A673 (cell line): ENCODE results near the gene GLRX3. TPM values are rescaled to one million over a fixed set of nuclear protein-coding genes. Genes with fewer than 3 reads are reported as not detected.
A peak's percentile ranks its signal among the peaks of the same experiment; 100 is the strongest.

Experiments used
- BruUV-seq: library from RNA; stranded (reverse); fragments of 400-500 nt; replicated peaks from 2 replicates; lab custom pipeline; 2021; lab: Mats Ljungman, UMichigan
- CTCF ChIA-PET: fragments of 300-600 bp; sonication (Branson Sonifier 250); formaldehyde crosslinking; loops from one replicate; lab custom pipeline; 2022; ENCODE audit warnings: antibody characterized with exemption; lab: Charles Lee
- POLR2A ChIA-PET: fragments of 300-600 bp; sonication (Branson Sonifier 250); formaldehyde crosslinking; loops from one replicate; lab custom pipeline; 2022; ENCODE audit warnings: antibody characterized with exemption; ENCODE audit not compliant: low non-redundant PET; lab: Charles Lee
- DNase-seq: peaks from one replicate; pipeline ENCODE4 v3.0.0-alpha.2; 2015; ENCODE audit warnings: low spot score
- H3K27ac ChIP-seq: fragments of 200-600 bp; sonication (generic); 2 replicates; pipeline ENCODE4 v1.5.1; 2016; ENCODE audit warnings: mixed run types, low read depth, mild to moderate bottlenecking, mixed read lengths, antibody characterized with exemption, low read length; ENCODE audit not compliant: poor library complexity, severe bottlenecking
- H3K27me3 ChIP-seq: fragments of 200-600 bp; sonication (generic); replicated peaks from 2 replicates; pipeline ENCODE4 v1.6.1; 2017; ENCODE audit warnings: mixed run types, low read depth, mild to moderate bottlenecking, mixed read lengths, antibody characterized with exemption, low read length; ENCODE audit not compliant: insufficient read depth, poor library complexity
- H3K36me3 ChIP-seq: fragments of 200-600 bp; sonication (generic); 2 replicates; pipeline ENCODE4 v1.6.1; 2016; ENCODE audit warnings: mixed run types, mild to moderate bottlenecking, mixed read lengths, antibody characterized with exemption, low read length; ENCODE audit not compliant: insufficient read depth, poor library complexity, severe bottlenecking
- H3K4me1 ChIP-seq: fragments of 200-600 bp; sonication (generic); 2 replicates; pipeline ENCODE4 v1.6.1; 2017; ENCODE audit warnings: mixed run types, mild to moderate bottlenecking, mixed read lengths, antibody characterized with exemption, low read length; ENCODE audit not compliant: insufficient read depth, poor library complexity, severe bottlenecking
- H3K4me3 ChIP-seq: fragments of 200-600 bp; sonication (generic); 2 replicates; pipeline ENCODE4 v1.5.1; 2016; ENCODE audit warnings: low read depth, mixed run types, mild to moderate bottlenecking, mixed read lengths, low read length; ENCODE audit not compliant: poor library complexity, severe bottlenecking
- H3K9me3 ChIP-seq: fragments of 200-600 bp; sonication (generic); 2 replicates; pipeline ENCODE4 v1.6.1; 2016; ENCODE audit warnings: mixed run types, low read depth, mild to moderate bottlenecking, mixed read lengths, antibody characterized with exemption, low read length; ENCODE audit not compliant: poor library complexity, severe bottlenecking
- EZH2 ChIP-seq: fragments of 200-600 bp; sonication (generic); IDR thresholded peaks from 2 replicates; pipeline ENCODE4 v1.6.1; 2017; ENCODE audit warnings: borderline replicate concordance, low read depth, mild to moderate bottlenecking, mixed read lengths, antibody characterized with exemption, low read length; ENCODE audit not compliant: poor library complexity, severe bottlenecking
- intact Hi-C: fragments of 100-400 bp; cut with micrococcal nuclease; formaldehyde crosslinking; loops from one replicate; pipeline ENCODE4 v1.10.0; 2022; ENCODE audit not compliant: unreplicated experiment
- total RNA-seq: library from RNA; stranded (reverse); gene quantifications from 2 replicates; pipeline ENCODE4 v1.2.3, GENCODE V29; 2021
- TF ChIP-seq, protein P1 (sequence below): fragments of 300-800, 200-600 bp; sonication (generic); conservative IDR thresholded peaks from 2 replicates; pipeline ENCODE4 v1.5.1; 2017; ENCODE audit warnings: low read depth, mild to moderate bottlenecking, antibody characterized with exemption, low read length, moderate library complexity, mixed read lengths

Gene GLRX3
- total RNA-seq, 1 experiment from 2014 or later: 197 TPM

DNA sequence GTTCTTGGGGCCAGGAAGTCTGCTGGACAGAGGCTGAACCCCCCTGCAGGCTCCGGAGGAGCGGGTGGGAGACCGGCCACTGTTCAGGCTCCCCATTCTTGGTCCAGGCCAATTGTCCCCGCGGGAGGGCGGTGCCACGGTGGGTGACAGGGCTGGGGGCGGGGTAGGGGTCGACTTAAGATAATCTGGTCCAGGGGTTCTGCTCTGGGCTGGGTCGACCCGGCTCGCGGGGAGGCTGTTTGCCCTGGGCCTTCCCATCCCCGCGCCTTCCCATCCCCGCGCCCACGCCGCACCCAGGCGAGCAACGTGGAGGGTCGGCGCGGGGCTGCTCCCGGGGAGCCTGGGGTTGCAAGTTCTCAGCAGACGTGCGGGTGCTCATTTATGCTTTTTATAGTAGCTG lies 7.3 kb upstream of the GLRX3 start:
- Histone ChIP-seq H3K4me1 (peaks cover 11% of the 10 kb centered on the region), H3K27me3 (no peaks in the 10 kb centered on the region), H3K36me3 (no peaks in the 10 kb centered on the region), H3K4me3 (no peak overlapping the region), H3K9me3 (no peaks in the 10 kb centered on the region), H3K27ac (no peak overlapping the region)
- POLR2A ChIA-PET: no interaction called here
- CTCF ChIA-PET: no interaction called here
- no peak for DNase-seq
- no TSS peak for BruUV-seq
- intact Hi-C loops: loop anchor here (10.0 kb wide), 1 partner anchor 154 kb away; no protein-coding TSS in a partner anchor
- TF ChIP-seq, protein P1, sequence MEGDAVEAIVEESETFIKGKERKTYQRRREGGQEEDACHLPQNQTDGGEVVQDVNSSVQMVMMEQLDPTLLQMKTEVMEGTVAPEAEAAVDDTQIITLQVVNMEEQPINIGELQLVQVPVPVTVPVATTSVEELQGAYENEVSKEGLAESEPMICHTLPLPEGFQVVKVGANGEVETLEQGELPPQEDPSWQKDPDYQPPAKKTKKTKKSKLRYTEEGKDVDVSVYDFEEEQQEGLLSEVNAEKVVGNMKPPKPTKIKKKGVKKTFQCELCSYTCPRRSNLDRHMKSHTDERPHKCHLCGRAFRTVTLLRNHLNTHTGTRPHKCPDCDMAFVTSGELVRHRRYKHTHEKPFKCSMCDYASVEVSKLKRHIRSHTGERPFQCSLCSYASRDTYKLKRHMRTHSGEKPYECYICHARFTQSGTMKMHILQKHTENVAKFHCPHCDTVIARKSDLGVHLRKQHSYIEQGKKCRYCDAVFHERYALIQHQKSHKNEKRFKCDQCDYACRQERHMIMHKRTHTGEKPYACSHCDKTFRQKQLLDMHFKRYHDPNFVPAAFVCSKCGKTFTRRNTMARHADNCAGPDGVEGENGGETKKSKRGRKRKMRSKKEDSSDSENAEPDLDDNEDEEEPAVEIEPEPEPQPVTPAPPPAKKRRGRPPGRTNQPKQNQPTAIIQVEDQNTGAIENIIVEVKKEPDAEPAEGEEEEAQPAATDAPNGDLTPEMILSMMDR: no peak
- no peak for TF ChIP-seq EZH2

DNA sequence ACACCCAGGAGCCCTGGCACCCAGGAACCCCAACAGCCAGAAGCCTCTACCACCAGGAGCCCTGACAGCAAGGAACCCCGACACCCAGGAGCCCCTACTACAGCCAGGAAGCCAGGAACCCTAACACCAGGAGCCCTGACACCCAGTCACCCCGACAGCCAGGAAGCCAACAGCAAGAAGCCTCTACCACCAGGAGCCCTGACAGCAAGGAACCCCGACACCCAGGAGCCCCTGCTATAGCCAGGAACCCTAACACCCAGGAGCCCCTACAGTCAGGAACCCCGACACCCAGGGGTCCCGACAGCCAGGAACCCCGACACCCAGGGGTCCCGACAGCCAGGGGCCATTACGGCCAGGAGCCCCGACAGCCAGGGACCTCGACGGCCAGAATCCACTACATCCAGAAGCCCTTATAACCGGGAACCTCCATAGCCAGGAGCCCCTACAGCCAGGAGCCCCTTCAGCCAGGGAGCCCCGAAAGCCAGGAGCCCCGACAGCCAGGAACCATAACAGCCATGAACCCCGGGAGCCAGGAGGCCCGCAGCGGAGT lies 440 bp upstream of the GLRX3 start:
- peaks cover 12% of the 10 kb centered on the region for H3K4me1 ChIP-seq
- CTCF ChIA-PET: interaction anchor here (1.0 kb wide), 1 partner anchor 25 kb away, joined by 3 read pairs; the partner anchor contains the start of gene C10orf143
- peaks cover 5% of the 10 kb centered on the region for H3K36me3 ChIP-seq
- H3K9me3 ChIP-seq: no peaks in the 10 kb centered on the region
- no peak for DNase-seq
- no TSS peak for BruUV-seq
- H3K27ac ChIP-seq: peak overlapping the region; percentile 92
- no peaks in the 10 kb centered on the region for H3K27me3 ChIP-seq
- intact Hi-C loops: loop anchor here (1.0 kb wide), 1 partner anchor 24 kb away; no protein-coding TSS in a partner anchor
- peak overlapping the region; percentile 99 for H3K4me3 ChIP-seq
- POLR2A ChIA-PET: no interaction called here
- TF ChIP-seq, protein P1: no peak
- no peak for TF ChIP-seq EZH2

DNA sequence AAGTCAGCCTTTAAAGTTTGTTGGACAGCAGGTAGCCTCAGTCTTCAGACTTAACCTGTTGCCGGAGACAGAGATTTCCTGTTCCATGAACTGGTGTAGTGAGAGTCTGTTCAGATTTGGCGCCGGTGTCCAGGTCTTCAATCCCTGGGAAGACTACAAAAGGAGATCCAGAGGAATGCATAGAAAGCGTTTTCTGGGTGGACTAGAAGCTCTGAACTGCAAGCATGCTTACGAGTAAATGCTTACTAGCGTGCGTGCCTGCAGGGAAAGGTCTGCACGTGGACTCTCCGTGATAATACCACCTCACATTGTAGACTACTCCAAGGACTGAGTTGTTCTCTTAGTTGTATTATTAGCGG lies 878 bp downstream of the GLRX3 start:
- H3K27ac ChIP-seq: peak overlapping the region; percentile 92
- no peaks in the 10 kb centered on the region for H3K27me3 ChIP-seq
- no peak for DNase-seq
- no peaks in the 10 kb centered on the region for H3K9me3 ChIP-seq
- intact Hi-C loops: no loop called here
- peak overlapping the region; percentile 99 for H3K4me3 ChIP-seq
- TF ChIP-seq, protein P1: no peak
- no peak for TF ChIP-seq EZH2
- H3K36me3 ChIP-seq: peaks cover 5% of the 10 kb centered on the region
- BruUV-seq: no TSS peak
- peaks cover 20% of the 10 kb centered on the region for H3K4me1 ChIP-seq
- ChIA-PET CTCF (interaction anchor here (0.8 kb wide), 1 partner anchor 27 kb away, joined by 4 read pairs; no protein-coding TSS in a partner anchor), POLR2A (interaction anchor here (0.6 kb wide), 1 partner anchor 1015 kb away, joined by 3 read pairs; no protein-coding TSS in a partner anchor)
